Panc1 (cell line): ENCODE data around the gene CFAP20. TPM values are rescaled to one million over a fixed set of nuclear protein-coding genes. Genes with fewer than 3 reads are reported as not detected.

Source experiments
- ATAC-seq: fragments of 200-7000 bp; cut with Tn5 transposase; 2 replicates; pipeline ENCODE4 v1.9.1; 2020; ENCODE audit warnings: mild to moderate bottlenecking, moderate library complexity
- BruUV-seq: library from RNA; stranded (reverse); fragments of 400-500 nt; replicated peaks from 2 replicates; lab custom pipeline; 2021; lab: Mats Ljungman, UMichigan
- CTCF ChIA-PET: fragments of 300-600 bp; sonication (Branson Sonifier 250); formaldehyde crosslinking; loops from one replicate; lab custom pipeline; 2022; ENCODE audit warnings: antibody characterized with exemption; lab: Charles Lee
- POLR2A ChIA-PET: fragments of 300-600 bp; sonication (Branson Sonifier 250); formaldehyde crosslinking; loops from one replicate; lab custom pipeline; 2022; ENCODE audit warnings: antibody characterized with exemption; lab: Charles Lee
- DNase-seq: peaks from one replicate; pipeline ENCODE4 v3.0.0-alpha.2; 2010; ENCODE audit warnings: low read depth, low spot score
- H3K27ac ChIP-seq: 2 replicates; pipeline ENCODE4 v1.5.1; 2011; ENCODE audit warnings: mild to moderate bottlenecking, low read length, inconsistent platforms
- H3K27me3 ChIP-seq: fragments of 200-500 bp; sonication (Bioruptor generic); 2 replicates; pipeline ENCODE4 v1.6.0; 2014; ENCODE audit warnings: low read length, inconsistent platforms; ENCODE audit not compliant: control insufficient read depth, insufficient read depth
- H3K36me3 ChIP-seq: fragments of 200-500 bp; sonication (Bioruptor generic); 2 replicates; pipeline ENCODE4 v1.5.1; 2014; ENCODE audit warnings: inconsistent platforms, mild to moderate bottlenecking, low read length, moderate library complexity; ENCODE audit not compliant: control insufficient read depth, insufficient read depth
- H3K4me1 ChIP-seq: 2 replicates; pipeline ENCODE4 v1.5.1; 2011; ENCODE audit warnings: inconsistent platforms, mild to moderate bottlenecking, low read length, moderate library complexity; ENCODE audit not compliant: control insufficient read depth, insufficient read depth
- H3K4me3 ChIP-seq, 2 experiments: 2 replicates each; pipeline ENCODE4 v1.5.1; 2011 to 2012; ENCODE audit warnings: low read depth in 2 of 2, low read length in 2 of 2, mild to moderate bottlenecking in 2 of 2, inconsistent platforms in 1 of 2, moderate library complexity in 1 of 2
- H3K9me3 ChIP-seq: fragments of 200-500 bp; sonication (Bioruptor generic); 2 replicates; pipeline ENCODE4 v1.5.1; 2014; ENCODE audit warnings: low read depth, mild to moderate bottlenecking, inconsistent platforms, low read length, moderate library complexity; ENCODE audit not compliant: control insufficient read depth, insufficient read depth
- CTCF ChIP-seq: fragments of 450-650 bp; IDR thresholded peaks from 2 replicates; pipeline ENCODE4 v1.5.1; 2017; ENCODE audit warnings: mild to moderate bottlenecking
- POLR2AphosphoS5 ChIP-seq: IDR thresholded peaks from 2 replicates; pipeline ENCODE4 v1.6.1; 2012; ENCODE audit warnings: mild to moderate bottlenecking, low read depth, low read length, moderate library complexity
- REST ChIP-seq, 2 experiments: IDR thresholded peaks; 2 replicates each; pipeline ENCODE4 v1.6.1; 2011 to 2012; ENCODE audit warnings: low read depth in 2 of 2, control low read depth in 1 of 2, low read length in 1 of 2, mild to moderate bottlenecking in 1 of 2, moderate library complexity in 1 of 2; ENCODE audit not compliant: insufficient read depth in 1 of 2
- SIN3A ChIP-seq: IDR thresholded peaks from 2 replicates; pipeline ENCODE4 v1.6.1; 2012; ENCODE audit warnings: low read depth, mild to moderate bottlenecking, low read length, moderate library complexity, borderline replicate concordance; ENCODE audit not compliant: insufficient read depth
- TCF7L2 ChIP-seq: IDR thresholded peaks from 2 replicates; pipeline ENCODE4 v1.6.1; 2011; ENCODE audit warnings: mild to moderate bottlenecking, low read depth, low read length, inconsistent platforms
- in situ Hi-C: cut with HindIII; loops from 2 replicates; pipeline ENCODE4 v1.10.0; 2016; ENCODE audit warnings: low sequenced_read_pairs, low pct_unique_long_range_greater_than_20kb
- intact Hi-C: fragments of 100-400 bp; cut with micrococcal nuclease; formaldehyde crosslinking; loops from one replicate; pipeline ENCODE4 v1.10.0; 2022; ENCODE audit not compliant: unreplicated experiment
- total RNA-seq: library from RNA; stranded (reverse); gene quantifications from one replicate; pipeline ENCODE4 v1.2.1, GENCODE V29; 2021; ENCODE audit not compliant: unreplicated experiment

The CFAP20 gene
- total RNA-seq, 1 experiment from 2014 or later = 25.9 TPM

GRCh38 chr16:58070585-58070984, 58.6 kb downstream of the CFAP20 start:
- H3K9me3 ChIP-seq = no peaks in the 10 kb centered on the region
- H3K27ac ChIP-seq = no peak overlapping the region
- no peak overlapping the region for H3K4me3 ChIP-seq
- TF ChIP-seq TCF7L2 = no peak
- TF ChIP-seq CTCF = no peak
- TF ChIP-seq REST (IDR thresholded peaks at IDR 0.05; ENCODE audit: insufficient read depth in 1 of 2, low read depth in 2 of 2, low read length in 1 of 2) = no peak
- TF ChIP-seq POLR2AphosphoS5 = no peak
- no peak for TF ChIP-seq SIN3A
- ChIA-PET CTCF (no interaction called here), POLR2A (no interaction called here)
- in situ Hi-C loops (no loop called here), intact Hi-C loops (no loop called here)
- no peaks in the 10 kb centered on the region for H3K27me3 ChIP-seq
- DNase-seq (no peak), ATAC-seq (no peak)
- no TSS peak for BruUV-seq
- H3K36me3 ChIP-seq = no peaks in the 10 kb centered on the region
- H3K4me1 ChIP-seq = no peaks in the 10 kb centered on the region

Other genes starting within 250 kb of the CFAP20 start
- not detected for gene CNGB1, start 158.3 kb downstream of the CFAP20 start, total RNA-seq
- gene ZNF319, start 128.7 kb downstream of the CFAP20 start, total RNA-seq = 6.5 TPM
- 58.2 TPM for gene USB1, start 128.0 kb downstream of the CFAP20 start, total RNA-seq
- gene MMP15, start 103.6 kb downstream of the CFAP20 start, total RNA-seq = 10.9 TPM
- gene CSNK2A2, start 68.7 kb upstream of the CFAP20 start, total RNA-seq = 60.9 TPM
- not detected for gene PRSS54, start 165.6 kb upstream of the CFAP20 start, total RNA-seq